ENCODE measurements around the gene VTI1A.
"Not testable (repeated sequence)": the region's sequence is repeated elsewhere in the genome, so short reads cannot be mapped to it uniquely, and the experiment has no call there.

VTI1A gene

DNA sequence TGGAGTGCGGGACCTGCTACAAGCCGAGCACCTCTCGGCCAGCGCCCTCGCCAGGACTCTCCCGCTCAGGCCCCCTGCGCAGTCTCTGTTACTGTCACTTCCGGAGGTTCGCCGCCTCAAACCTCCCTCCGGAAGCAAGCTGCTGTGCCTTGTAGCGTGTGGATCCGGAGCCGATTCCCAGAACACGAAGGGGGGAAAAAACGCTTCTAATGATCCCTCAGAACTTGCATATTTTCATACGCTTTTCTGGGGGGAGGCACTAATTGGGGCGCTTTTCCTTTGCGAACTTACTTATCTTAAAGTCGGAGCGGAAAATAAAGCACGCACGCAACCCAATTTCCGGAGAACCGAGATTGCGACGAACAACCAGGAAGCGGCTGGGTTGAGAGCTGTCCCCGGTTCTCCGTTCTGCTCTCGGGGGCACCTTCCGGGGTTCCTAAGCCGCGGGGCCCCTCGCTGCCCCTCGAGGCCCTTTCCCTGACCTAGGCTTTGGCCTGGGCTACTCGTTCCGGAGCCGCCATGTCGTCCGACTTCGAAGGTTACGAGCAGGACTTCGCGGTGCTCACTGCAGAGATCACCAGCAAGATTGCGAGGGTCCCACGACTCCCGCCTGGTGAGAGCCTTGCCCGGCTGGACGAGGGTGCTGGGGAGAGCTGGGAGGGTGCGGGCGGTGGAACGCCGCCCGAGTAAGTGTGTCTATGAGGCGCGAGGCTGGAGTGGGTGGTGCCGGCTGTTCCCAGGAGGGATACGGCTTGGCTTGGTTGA, at the start of gene VTI1A, which contains the start of gene ZDHHC6:
TSS of gene VTI1A (plus strand) at position 361 of the 765 bp plus-strand sequence. CDS start at position 520, 159 bp downstream.
TSS of gene ZDHHC6 (minus strand) at position 60 of the 765 bp plus-strand sequence. CDS start 1,478 bp downstream, outside the sequence.
- DNase-seq: peak; percentile 89

DNA sequence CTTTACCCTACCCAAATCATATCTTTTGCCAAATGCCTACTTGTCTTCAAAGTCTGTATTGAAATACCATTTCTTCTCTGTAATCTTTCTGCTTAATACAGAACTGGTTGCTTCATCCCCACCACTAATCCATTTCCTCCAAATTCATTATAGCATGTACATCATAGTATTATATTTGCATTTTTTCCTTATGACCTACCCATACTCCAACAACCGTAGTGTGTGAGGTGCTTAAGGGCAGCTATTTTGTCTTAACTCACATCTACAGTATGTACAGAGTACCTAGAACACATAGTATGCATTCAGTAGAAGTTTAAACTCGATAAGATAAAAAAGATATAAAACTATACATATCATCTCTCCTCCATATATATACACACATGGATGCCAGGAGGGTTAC, 49.4 kb upstream of the VTI1A start:
- no peak for DNase-seq

DNA sequence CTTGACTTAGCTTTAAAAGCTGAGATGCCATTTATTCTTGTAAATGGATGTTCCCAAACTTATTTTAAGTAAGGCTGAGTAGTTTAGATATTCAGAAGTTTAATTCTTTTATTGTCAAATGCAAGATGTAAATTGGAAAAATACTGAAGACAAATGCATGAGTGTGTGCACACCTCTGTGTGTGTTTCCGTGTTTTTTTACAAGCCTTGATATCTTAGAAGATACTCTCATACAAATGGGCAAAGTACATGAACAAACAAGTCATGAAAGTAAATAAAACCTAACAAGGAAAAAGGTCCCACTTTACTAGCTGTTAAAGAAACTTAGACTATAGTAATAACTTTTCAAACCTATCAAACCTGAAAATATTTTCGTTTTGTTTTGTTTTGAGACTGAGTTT, 44.1 kb upstream of the VTI1A start:
- no peak for DNase-seq

DNA sequence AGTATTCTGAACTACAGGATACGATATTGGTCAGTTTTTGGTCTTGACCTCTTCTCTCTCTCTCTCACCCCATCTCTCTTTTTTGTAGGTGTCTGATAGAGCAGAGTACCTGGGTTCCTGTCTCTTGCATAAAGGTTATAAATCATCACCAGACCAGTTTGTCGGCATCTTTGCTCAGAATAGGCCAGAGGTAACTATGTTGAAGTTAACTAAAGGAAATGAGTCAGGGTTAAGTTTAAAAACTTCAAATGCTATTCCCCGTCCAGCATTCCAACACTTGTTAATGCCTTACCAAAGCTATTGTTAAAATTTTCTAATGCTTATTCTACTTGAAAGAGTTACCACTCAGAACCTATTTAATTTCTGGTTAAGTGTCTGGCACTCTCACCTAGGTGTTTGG, 42.4 kb upstream of the VTI1A start:
- DNase-seq: no peak

DNA sequence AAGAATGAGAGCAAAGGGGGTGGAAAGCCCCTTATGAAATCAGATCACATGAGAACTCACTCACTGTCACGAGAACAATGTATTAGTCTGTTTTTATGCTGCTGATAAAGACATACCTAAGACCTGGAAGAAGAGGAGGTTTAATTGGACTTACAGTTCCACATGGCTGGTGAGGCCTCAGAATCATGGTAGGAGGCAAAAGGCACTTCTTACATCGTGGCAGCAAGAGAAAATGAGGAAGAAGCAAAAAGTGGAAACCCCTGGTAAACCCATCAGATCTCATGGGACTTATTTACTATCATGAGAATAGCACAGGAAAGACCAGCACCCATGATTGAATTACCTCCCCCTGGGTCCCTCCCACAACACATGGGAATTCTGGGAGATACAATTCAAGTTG, 40.2 kb upstream of the VTI1A start:
- not testable (repeated sequence) for DNase-seq

DNA sequence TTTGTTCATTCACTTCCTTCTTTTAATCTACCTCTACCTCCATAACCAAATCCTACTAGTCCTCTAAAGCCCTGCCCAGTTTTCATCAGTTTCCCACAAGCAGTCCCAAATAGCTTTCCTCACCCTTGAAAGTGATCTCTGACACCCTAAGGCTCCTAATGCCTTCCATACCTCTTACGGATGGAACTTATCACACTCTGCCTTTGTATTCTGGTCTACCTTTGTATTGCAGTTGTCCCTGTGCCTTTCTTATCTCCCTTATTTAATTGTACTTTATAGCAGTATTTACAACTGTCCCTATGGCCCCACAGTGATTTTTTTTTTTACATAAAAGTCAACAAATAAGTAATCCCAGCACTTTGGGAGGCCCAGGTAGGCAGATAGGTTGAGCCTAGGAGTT, 39.3 kb upstream of the VTI1A start:
- no peak for DNase-seq

DNA sequence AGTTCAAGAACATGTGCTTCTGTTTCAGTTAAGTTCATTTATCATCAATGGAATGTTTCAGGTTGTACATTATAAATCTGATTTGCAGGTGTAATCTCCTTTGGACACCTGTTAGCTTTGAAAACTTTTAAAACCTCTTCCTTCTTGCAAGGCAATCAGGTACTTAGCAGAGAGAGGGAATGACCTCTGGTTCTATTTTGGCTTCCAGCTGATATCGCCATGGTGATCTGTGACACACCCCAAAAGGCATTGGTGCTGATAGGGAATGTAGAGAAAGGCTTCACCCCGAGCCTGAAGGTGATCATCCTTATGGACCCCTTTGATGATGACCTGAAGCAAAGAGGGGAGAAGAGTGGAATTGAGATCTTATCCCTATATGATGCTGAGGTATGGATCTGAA, 37.7 kb upstream of the VTI1A start:
- DNase-seq: no peak

DNA sequence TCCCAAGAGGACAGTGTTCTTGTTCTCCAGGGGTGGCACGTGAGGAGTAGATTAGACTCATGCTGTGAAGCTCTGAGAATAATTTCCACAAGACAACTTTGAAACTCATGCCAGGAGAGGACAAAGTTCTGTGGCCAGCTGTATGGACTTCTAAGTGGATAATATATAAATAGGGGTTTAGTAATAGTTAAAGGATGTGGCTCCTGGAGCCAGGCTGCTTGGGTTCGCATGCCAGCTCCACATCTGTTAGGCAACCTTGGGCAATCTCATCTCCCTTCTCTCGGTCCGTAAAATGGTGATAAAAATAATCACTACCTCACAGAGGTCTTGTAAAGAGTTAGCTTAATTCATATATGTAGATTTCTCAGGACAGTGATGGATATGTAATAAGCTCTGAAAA, 37.3 kb upstream of the VTI1A start:
- DNase-seq: no peak

DNA sequence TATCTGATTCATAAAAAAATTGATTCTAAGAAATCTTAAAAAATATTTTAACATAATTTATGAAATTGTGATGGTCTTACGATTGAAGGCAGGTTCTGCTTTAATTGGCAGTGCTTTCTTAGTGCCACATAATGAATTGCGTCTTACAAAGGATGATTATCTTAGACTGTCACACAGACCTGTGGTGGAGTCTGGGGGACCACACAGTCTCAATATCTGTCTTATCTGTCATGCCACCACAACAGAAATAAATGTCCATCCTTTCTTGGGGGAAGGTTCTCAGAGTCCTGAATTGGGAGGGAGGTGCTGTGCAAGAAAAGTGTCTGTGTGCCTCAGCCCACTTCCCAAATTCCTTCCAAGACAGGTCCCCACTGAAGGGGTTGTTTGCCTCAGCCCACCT, 34.3 kb upstream of the VTI1A start:
- no peak for DNase-seq

DNA sequence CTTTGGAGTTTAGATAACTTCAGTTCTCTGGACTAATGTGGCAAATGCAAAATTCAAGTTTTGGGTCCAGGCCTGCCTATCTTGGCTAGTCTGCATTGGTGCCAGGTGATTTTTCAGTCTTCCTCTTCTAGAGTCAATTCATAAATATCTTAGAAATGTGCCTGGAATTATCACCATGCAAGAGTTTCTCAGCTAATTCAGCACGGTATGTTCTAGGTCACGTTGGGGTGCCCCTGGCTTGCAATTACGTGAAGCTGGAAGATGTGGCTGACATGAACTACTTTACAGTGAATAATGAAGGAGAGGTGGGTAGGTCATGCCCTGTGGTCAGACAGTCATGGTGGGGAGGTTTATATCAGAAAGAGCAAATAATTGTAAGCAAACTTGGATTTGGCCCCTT, 25.3 kb upstream of the VTI1A start:
- no peak for DNase-seq

DNA sequence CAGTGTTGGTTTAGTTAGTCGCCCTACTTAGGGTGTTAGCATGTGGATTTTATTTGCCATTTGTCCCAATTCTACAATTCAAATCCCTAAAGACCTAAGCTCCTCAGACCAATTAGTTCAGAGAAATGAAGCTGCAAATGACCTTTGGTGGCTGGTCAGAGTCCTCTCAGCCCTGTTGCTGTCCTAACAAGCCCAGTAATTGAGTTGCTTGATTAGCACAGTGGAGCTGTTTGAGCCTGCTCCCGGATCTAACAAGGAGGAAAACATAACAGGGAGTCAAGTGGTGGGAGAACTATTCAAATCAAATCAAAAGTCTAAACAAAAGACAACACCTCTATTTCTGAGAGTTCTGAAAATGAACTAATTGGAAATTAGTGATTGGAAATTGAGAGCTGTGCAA, 22.4 kb upstream of the VTI1A start:
- no peak for DNase-seq

DNA sequence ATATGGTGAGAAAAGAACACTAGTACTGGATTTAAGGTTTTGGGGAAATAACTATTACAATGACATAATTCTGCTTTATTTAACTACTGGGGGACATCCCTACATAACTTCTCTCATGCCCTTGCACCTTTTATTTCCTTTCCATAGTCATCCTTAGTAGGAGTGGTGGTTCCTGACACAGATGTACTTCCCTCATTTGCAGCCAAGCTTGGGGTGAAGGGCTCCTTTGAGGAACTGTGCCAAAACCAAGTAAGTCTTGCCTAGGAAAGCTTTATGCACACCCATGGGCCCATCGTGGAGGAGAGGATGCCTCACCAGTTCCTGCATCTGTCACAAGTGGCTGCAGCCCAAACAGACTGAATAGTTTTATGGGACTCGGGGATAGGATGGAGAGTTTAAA, 20.9 kb upstream of the VTI1A start:
- DNase-seq: no peak

DNA sequence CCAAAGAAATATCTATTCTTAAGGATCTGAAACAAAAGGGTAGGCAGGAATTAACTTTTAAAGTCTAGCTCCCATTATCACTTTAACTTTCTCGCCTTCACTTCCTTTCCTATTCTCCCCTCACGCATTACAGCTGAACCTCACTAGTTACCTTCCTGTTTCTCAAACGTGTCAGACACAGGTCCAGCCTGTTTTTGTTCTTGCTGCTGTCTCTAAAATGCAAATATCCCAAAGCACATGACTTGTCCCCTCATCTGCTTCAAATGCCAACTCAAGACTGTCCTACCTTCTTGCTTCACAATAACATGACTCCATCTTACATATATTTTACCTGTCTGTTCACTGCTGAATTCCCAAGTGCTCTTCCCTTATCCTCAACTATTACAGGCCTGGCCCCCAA, 17.9 kb upstream of the VTI1A start:
- no peak for DNase-seq

DNA sequence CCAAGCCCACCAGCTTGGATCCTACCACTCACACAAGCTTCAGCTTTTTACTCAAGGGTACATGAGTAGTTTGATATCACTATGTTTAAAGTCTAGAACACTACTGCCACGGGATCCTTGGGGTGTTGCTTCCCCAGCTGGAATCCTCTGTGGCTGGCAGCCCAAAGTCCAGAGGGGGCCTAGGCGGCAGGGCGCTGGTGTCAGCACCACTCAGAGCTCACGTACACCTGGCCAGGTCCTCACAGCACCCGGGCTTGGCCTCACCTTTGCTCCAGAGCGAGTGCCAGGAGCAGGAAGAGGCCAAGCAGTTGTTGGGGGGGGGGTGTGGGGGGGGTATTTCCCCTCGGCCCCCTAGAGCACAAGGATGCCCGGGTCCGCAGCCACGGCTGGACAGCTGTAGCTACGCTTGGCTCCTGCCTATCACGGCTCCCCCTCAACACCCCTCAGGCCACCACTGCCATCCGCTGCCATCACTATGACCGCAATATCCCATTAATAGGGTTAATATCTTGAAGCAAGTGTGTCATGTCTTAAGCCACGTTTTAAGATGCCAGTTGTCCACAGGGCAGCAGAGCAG, 17.3 kb upstream of the VTI1A start:
- no peak for DNase-seq

DNA sequence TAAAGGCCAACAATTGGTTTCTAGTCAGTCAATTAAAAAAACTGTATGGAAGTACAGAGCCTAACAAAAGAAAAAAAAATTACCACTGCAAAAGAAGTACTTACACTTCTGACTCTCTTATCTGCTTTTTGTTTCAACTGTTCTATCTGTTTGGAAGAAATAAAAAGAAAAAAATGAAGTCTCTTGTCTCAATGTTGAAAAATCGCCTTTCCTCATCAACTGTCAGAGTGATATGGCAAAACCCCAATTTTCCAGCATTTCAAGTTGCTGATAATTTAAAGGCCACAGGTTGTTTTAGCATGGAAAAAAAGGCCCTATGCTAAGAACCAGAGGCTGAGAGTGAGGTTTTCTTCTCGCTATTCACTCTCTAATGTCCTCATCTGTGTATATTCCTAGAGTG, 13.9 kb upstream of the VTI1A start:
- DNase-seq: no peak

DNA sequence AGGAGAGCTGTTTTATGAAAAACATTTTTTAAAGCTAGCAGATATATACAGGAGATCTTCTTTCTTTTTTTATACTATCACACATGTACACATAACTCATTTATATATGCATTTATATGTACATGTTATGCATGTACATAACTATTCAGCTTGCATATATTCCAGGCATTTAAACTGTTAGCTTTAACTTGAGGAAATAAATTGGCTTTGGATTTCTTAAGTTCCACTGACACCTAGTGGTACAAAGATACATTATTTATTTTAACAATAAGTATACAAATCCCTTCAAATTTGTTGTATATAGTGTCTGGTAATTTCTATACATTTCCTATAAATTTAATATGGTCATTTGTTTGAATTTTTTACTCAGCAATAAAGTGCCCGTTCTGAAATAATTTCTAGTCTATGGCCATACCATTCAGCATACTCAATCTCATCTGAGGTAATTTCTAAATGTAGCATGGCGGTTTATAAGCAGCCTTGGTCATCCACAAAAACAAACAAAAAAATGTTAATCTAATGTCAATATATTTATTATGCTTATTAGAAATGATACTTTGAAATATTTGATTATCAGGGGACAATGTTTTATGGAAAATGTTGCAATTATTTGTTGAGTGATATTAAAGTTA, 11.9 kb upstream of the VTI1A start:
- DNase-seq: no peak

DNA sequence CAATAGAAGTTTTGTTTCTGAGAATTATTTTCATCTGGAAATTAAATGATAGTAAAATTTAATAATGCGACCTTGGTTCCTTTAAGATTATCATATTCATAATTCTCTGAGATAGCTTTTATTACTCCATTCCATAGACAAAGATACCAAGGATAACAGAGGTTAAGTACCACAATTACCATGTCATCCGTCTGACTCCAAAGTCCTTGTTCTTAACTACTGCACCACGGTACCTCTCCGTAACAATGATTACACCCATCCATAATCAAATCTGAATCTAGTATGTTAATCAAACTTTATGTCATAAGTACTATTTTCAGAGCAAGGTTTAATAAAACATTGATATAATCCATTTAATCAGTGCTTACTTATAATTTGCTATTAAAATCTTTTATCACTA, 8.7 kb upstream of the VTI1A start:
- no peak for DNase-seq

DNA sequence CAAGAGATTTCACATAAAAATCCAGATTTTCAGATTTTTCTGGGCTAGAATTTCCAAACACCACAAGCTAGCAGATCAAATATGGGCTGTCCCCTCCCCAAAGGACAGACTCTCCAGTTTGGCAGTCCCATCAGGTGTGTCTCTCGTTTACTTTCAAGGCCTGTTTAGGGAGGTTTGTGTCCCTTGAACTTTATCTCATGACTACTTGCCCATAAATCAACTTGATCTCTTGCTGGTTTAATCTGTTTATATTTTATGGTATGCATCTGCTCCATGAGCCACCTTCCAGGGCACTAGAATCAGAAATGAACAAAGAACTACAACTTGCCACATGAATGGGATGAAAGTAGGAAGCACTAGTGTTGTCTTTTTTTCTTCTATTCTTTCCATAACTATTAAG, 5.5 kb upstream of the VTI1A start:
- no peak for DNase-seq

DNA sequence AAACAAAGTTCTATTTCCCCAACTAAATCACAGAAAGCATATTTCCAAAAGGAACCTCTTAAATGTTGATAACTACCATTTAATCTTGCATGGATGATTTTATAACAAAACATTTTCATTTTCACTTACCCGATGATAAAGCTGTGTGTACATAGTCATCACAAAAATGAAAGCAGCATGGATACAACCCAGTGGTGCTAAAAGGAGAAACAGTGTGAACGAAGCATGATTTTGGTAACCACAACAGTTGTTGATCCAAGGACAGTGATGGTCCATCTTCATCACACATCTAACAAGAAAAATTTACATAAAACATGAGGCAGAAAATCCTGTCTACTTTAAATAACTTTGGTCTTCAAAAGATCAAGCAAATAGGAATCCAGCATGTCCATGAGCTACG, 5.0 kb upstream of the VTI1A start:
- no peak for DNase-seq

DNA sequence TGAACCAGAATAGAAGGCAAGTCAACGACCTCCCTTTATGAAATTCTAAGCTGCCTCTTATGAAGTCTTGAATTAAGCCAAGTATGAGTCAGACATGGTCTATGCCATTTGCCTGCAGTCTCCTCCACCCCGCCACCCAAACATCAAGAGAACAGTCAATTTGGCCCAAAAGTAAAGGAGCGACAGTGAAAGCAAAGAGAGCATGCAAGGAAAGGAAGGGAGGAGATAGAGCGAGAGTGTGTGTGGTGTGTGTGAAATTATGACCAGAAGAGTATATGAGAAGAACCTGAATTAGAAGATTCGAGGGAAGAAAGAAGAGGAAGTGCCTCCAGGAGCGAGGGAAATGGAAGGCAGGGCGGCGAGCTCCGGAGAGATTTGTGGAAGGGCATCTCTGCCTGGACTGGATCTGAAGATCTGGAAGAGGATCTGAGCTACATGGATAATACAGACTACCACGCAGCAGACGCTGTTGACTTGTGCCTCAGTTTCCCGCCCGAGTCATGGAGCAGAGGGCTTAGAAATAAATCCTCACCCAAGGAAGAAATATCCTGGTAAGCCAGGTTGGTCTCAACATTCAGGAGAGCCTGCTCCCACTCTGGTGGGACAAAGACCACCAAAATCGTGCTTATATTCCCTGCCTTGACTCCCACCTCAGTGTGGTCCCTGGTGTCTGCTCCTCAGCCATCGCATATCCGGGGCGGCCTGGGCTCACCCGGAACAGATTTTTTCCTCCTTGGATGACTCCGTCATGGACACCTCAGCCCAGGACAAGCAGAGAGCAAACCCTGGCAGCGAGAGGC, 760 bp upstream of the VTI1A start:
- DNase-seq: peak; percentile 32

DNA sequence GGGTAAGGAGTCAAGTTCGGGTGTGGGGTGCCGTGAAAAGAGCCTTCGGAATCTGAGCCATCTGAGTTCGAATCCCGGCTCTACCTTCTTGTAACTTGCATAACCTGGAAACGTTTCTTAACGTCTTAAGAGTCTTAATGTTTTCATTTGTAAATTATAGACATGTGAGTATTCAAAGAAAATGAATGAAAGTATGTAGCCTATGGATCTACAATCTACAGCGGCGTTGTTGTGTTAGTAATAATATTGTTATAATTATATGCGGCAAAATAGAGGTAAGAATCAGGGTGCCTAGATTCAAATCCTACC, 559 bp downstream of the VTI1A start:
- DNase-seq: no peak

DNA sequence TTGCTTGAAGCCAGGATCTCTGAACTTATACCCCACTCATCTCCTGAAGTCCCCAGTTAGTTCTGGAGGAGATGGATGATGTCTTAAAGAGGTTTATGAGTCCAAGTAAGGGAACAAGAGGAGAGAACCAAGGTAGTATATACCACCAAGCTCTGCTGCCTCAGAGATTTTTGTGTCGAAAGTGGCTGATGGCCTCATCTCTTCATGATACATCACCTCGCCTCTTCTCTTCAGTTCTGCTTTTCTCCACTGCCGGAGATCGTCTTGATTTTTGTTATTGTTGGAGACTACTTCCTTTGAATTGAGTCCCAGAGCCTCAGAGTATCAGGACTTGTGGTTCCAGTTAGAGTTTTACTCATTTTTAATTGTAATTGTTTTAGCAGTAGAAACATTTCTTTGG, 1.9 kb downstream of the VTI1A start:
- DNase-seq: no peak

DNA sequence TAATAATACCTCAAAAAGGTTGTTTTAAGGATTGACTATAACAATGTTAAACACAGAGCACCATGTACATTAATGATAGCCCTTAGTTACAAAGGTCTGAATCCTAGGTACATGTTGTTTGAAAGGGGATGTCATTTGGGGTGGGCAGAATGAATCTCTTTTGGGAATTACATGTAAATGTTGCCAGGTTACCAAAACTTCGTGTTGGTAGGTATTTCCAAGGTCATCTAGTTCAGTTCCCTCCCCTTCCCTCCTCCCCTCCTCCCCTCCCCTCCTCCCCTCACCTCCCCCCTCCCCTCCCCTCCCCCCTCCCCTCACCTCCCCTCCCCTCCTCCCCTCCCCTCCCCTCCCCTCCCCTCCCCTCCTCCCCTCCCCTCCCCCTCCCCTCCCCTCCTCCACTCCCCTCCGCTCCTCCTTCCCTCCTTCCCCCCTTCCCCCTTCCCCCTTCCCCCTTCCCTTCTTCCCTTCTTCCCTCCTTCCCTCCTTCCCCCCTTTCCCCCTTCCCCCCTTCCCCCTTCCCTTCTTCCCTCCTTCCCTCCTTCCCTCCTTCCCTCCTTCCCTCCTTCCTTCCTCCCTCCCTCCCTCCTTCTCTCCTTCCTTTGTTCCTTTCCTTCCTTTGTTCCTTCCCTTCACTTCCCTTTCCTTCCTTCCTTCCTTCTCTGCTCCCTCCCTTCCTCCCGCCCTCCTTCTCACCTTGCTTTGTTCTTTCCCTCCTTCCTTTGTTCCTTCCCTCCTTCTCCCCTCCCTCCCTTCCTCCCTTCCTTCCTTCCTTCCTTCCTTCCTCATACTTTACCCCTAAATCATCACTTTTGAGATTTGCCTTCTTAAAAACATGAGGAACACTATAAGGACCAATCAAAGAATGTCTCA, 8.1 kb downstream of the VTI1A start:
- DNase-seq: no peak
